ENCODE measurements around the gene UGT1A8.
"Not testable (repeated sequence)": the region's sequence is repeated elsewhere in the genome, so short reads cannot be mapped to it uniquely, and the experiment has no call there.

The UGT1A8 gene

DNA sequence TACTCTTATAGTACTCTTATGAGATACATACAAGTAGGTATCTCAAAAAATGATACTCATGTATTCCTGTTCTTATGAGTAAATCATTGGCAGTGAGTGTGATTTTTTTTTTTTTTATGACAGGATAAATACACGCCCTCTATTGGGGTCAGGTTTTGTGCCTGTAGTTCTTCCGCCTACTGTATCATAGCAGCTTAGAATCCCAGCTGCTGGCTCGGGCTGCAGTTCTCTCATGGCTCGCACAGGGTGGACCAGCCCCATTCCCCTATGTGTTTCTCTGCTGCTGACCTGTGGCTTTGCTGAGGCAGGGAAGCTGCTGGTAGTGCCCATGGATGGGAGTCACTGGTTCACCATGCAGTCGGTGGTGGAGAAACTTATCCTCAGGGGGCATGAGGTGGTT lies at the start of gene UGT1A8:
Gene UGT1A8 (plus strand): TSS at position 158 of the 400 bp plus-strand sequence. CDS start 75 bp downstream, at position 233.
- not testable (repeated sequence) for DNase-seq

DNA sequence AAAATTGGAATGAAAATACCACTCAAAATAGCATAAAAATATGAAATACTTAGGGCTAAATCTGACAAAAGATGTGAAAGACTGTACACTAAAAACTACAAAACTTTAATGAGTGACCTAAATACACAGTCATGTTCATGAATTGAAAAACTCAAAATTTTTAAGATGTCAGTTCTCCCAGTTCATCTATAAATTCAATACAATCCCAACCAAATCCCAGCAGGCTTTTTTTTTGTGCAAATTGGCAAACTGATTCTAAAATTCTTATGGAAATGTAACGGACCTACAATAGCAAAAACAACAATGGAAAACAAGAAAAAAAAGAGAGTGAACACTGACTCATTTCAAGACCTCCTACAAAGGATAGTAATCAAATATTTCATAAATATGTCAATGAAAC lies 46.4 kb upstream of the UGT1A8 start:
- no peak for DNase-seq
- TF ChIP-seq GATA1 (IDR thresholded peaks at IDR 0.05; ENCODE audit: low read depth, low read length), result no peak
- TF ChIP-seq POLR2A (IDR thresholded peaks at IDR 0.05; ENCODE audit: low read length), result no peak

DNA sequence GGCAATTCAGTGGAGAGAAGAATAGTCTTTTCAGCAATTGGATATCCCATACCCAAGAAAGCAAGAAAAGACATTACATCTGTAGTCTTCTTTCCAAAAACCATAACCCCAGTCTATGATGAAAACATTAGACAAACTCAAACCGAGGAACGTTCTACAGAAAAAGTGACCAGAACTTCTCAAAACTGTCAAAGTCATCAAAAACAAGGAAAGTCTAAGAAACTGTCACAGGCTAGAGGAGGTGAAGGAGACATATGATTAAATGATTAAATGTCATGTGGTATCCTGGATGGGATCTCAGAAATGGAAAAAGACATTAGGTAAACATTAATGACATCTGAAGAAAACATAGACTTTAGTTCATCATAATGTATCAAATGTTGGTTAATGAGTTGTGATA lies 46.0 kb upstream of the UGT1A8 start:
- TF ChIP-seq POLR2A (IDR thresholded peaks at IDR 0.05; ENCODE audit: low read length) (no peak), GATA1 (IDR thresholded peaks at IDR 0.05; ENCODE audit: low read depth, low read length) (no peak)
- no peak for DNase-seq

DNA sequence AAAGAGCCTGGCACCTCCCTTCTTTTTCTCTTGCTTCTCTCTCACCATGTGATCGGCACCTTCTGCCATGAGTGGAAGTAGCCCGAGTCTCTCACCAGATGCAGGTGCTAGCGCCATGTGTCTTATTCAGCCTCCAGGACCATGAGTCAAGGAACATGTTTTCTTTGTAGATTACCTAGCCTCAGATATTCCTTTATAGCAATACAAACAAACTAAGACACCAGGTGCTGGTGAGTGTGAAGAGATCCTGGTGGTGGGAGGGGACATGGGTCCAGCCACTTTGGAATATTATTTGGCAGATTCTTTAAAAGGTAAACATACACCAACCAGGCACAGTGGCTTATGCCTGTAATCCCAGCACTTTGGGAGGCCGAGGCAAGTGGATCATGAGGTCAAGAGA lies 45.0 kb upstream of the UGT1A8 start:
- DNase-seq, result no peak
- TF ChIP-seq GATA1 (IDR thresholded peaks at IDR 0.05; ENCODE audit: low read depth, low read length), result no peak

DNA sequence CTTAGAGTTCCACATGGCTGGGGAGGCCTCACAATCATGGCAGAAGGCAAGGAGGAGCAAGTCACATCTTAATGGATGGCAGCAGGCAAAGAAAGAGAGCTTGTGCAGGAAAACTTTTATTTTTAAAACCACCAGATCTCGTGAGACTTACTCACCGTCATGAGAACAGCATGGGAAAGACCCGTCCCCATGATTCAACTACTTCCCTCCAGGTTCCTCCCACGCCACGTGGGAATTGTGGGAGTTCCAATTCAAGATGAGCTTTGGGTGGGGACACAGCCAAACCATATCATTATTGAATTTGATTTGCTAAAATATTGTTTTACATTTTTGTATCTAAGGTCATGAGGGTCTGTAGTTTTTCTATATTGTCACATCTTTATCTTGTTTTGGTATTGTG lies 40.1 kb upstream of the UGT1A8 start:
- DNase-seq, result not testable (repeated sequence)

DNA sequence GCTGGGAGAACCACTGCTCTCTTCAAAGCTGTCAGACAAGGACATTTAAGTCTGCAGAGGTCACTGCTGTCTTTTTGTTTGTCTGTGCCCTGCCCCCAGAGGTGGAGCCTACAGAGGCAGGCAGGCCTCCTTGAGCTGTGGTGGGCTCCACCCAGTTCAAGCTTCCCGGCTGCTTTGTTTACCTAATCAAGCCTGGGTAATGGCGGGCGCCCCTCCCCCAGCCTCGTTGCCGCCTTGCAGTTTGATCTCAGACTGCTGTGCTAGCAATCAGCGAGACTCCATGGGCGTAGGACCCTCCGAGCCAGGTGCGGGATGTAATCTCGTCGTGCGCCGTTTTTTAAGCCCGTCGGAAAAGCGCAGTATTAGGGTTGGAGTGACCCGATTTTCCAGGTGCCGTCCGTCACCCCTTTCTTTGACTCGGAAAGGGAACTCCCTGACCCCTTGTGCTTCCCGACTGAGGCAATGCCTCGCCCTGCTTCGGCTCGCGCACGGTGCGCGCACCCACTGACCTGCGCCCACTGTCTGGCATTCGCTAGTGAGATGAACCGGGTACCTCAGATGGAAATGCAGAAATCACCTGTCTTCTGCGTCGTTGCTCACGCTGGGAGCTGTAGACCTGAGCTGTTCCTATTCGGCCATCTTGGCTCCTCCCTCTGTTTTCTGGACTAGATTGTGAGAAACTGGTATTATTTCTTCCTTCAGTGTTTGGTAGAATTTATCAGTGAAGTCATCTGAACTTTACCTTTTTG lies 34.0 kb upstream of the UGT1A8 start:
- DNase-seq, result not testable (repeated sequence)

DNA sequence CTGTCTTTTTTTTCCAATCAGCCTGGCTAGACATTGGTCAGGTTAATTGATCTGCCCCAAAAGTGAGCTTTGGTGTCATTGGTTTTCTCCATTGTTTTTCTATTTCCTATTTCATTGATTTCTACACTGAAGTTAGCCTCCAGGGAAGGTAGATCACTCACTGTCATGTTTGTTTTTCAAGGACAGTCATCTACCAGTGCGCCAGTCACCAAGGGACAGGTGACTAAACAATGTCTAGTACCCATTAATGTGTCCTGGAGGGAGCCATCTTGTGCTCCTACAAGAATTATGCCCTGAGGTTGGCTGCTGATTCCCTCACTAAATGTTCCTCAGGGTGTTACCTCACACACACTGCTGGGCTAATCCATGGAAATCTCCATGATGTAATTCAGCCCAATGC lies 33.2 kb upstream of the UGT1A8 start:
- no peak for DNase-seq
- TF ChIP-seq POLR2A (IDR thresholded peaks at IDR 0.05; ENCODE audit: low read length), result no peak

DNA sequence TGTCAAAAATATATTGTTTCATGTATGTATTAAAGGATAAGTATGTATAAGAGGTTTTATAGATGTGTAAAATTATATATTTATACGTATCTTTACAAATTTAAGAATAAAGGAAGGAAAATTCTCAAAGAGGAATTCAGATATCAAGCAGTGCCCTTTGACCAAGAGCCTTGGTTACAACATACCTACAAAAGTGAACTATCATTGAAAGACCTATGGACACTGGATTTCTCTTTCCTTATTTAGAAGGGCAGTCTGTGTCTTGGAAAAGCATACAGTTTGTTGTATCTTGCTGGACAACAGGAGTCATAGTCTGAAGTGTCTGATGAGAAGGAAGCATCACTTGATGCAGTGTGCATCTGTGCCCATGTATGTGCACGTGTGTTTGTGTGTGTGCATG lies 29.0 kb upstream of the UGT1A8 start:
- no peak for TF ChIP-seq GATA1 (IDR thresholded peaks at IDR 0.05; ENCODE audit: low read depth, low read length)
- no peak for TF ChIP-seq POLR2A (IDR thresholded peaks at IDR 0.05; ENCODE audit: low read length)
- DNase-seq, result no peak

DNA sequence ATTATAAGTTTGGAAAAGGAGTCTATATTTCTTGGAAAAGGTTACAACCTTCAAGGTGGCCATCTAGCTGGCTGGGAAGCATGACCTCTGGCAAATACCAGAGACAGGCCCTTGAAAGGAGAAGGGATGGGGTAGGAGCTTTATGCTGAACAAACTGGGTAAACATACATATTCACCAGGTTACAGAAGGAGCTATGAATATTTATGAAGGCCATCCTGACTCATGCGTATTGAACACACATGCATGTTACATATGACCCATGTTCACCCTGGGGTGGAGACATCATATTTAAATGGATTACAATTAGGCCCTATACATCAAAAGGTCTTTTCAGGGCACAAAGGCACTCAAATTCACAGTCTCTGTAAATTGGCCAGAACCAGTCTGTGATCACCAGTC lies 24.7 kb upstream of the UGT1A8 start:
- not testable (repeated sequence) for DNase-seq

DNA sequence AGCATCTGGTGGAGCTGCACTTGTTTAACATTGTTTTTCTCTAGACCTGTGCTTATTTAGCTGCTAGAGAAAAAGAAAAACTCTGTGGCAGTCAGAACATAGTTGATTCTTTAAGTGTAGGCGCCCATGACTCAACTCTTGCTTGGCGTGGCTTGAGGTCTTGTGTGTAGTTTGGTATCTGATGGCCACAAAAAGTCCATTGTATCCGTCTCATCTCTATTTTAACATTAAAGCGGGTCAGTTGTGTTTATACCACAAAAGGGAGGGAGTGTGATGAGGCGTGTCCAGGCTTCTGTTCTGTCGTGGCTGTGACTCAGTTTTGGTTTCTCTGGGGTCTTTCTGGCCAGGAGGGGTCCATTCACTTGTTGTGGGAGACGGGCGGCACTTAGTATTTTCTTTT lies 24.2 kb upstream of the UGT1A8 start:
- DNase-seq, result no peak
- TF ChIP-seq POLR2A (IDR thresholded peaks at IDR 0.05; ENCODE audit: low read length), result no peak
- TF ChIP-seq GATA1 (IDR thresholded peaks at IDR 0.05; ENCODE audit: low read depth, low read length), result no peak

DNA sequence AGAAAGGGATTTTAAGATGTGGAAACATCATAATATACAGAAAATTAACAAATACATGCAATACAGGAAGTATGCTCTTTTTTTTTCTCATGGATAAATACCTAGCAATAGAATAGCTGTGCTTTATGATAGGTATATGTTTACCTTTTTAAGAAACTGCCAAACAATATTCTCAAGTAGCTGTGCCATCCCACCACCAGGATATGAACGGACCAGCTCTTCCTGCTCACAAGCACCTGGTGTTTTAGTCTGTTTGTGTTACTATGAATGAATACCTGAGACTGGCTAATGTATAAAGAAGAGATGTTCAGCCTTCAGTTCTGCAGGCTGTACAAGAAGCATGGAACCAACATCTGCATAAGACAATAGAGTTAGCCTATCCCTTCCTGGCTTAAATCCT lies 19.9 kb upstream of the UGT1A8 start:
- no peak for TF ChIP-seq GATA1 (IDR thresholded peaks at IDR 0.05; ENCODE audit: low read depth, low read length)
- no peak for TF ChIP-seq POLR2A (IDR thresholded peaks at IDR 0.05; ENCODE audit: low read length)
- DNase-seq, result no peak

DNA sequence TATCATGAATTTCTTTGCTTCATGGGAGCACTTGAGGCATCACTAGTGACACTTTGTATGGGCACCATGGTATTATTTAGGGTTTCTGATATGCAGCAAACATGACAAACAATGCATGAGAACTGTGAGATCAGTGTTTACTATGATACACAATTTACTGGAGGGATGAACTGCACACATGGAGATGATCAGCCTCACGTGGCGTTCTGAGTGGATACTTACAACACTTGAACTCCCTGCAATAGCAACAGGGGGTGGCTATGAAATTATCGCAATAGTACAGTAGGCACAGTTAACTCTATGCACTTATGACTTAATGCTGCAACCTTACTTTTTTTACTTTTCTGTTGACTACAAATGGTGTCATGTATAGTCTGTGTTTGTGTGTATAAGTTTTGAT lies 18.5 kb upstream of the UGT1A8 start:
- TF ChIP-seq GATA1 (IDR thresholded peaks at IDR 0.05; ENCODE audit: low read depth, low read length), result no peak
- no peak for TF ChIP-seq POLR2A (IDR thresholded peaks at IDR 0.05; ENCODE audit: low read length)
- no peak for DNase-seq

DNA sequence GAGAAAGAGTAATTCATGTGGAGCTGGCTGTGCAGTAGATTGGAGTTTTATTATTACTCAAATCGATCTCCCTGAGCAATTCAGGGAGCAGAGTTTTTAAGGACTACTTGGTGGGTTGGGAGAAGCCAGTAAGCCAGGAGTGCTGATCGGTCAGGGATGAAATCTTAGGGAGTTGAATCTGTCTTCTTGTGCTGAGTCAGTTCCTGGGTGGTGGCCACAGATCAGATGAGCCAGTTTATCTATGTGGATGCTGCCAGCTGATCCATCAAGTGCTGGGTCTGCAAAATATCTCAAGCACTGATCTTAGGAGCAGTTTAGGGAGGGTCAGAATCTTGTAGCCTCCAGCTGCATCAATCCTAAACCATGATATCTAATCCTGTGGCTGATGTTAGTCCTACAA lies 17.0 kb upstream of the UGT1A8 start:
- peak; percentile 4 to 43 for DNase-seq

DNA sequence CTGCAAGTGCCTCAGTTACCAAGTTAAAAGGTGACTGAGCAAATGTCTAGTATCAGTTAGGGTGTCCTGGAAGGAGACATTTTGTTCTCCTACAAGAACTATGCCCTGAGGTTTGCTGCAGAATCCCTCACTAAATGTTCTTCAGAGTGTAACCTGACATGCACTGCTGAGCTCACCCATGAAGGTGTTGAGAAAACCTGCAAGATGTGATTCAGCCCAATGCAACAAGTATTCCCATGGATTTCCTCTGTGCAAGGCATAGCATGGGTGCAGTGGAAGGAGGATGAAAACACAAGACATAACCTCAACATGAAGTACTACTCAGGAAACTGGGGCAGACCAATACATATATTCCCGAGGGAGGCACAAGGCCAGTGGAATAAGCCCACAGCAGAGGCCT lies 15.4 kb upstream of the UGT1A8 start:
- no peak for TF ChIP-seq GATA1 (IDR thresholded peaks at IDR 0.05; ENCODE audit: low read depth, low read length)
- no peak for TF ChIP-seq POLR2A (IDR thresholded peaks at IDR 0.05; ENCODE audit: low read length)
- no peak for DNase-seq

More for the DNA sequence above, 17.0 kb upstream of the UGT1A8 start:
- TF ChIP-seq POLR2A (IDR thresholded peaks at IDR 0.05; ENCODE audit: low read length), result no peak
- TF ChIP-seq GATA1 (IDR thresholded peaks at IDR 0.05; ENCODE audit: low read depth, low read length), result no peak

DNA sequence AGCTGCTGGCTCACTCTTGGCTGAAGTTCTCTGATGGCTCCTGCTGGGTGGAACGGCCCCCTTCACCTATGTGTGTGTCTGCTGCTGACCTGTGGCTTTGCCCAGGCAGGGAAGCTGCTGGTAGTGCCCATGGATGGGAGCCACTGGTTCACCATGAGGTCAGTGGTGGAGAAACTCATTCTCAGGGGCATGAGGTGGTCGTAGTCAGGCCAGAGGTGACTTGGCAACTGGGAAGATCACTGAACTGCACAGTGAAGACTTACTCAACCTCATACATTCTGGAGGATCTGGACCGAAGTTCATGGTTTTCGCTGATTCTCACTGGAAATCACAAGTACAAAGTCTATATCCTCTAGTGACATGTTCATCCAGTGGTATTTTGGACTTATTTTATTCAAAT lies 13.9 kb upstream of the UGT1A8 start:
- TF ChIP-seq GATA1 (IDR thresholded peaks at IDR 0.05; ENCODE audit: low read depth, low read length) (no peak), POLR2A (IDR thresholded peaks at IDR 0.05; ENCODE audit: low read length) (no peak)
- DNase-seq, result no peak

DNA sequence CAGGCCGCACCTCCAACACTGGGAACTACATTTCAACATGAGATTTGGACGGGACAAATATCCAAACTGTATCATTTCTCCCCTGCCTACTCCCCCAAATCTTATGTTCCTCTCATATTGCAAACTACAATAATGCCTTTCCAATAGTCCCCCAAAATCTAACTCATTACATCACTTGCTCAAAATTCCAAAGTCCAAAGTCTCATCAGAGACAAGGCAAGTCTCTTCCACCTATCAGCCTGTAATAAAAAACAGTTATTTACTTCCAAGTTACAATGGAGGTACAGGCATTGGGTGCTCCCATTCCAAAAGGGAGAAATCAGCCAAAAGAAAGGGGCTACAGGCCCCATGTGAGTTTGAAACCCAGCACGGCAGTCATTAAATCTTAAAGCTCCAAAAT lies 12.6 kb upstream of the UGT1A8 start:
- DNase-seq, result no peak

More for the DNA sequence above, 12.6 kb upstream of the UGT1A8 start:
- TF ChIP-seq POLR2A (IDR thresholded peaks at IDR 0.05; ENCODE audit: low read length) (no peak), GATA1 (IDR thresholded peaks at IDR 0.05; ENCODE audit: low read depth, low read length) (no peak)

All from erythroblast (primary cell).